Measurements from ENCODE around the gene ADAM23.

GRCh38 chr2:206611191-206611590, 167.9 kb downstream of the ADAM23 start:
- TF ChIP-seq CTCF (IDR thresholded peaks at IDR 0.05; ENCODE audit: low read depth, low read length, poor library complexity, severe bottlenecking) (no peak), EZH2phosphoT487 (IDR thresholded peaks at IDR 0.05; ENCODE audit: borderline replicate concordance, low read length) (no peak)
